SK-N-SH (cell line): ENCODE data around the gene ARAP2. TPM values are rescaled to one million over a fixed set of nuclear protein-coding genes. Genes with fewer than 3 reads are reported as not detected.

Experiments
- CTCF ChIA-PET: fragments of 300-600, 350-600 bp; formaldehyde crosslinking; extraction: SDS; loops from one replicate; lab custom pipeline; 2021; lab: Yijun Ruan, JAX
- POLR2A ChIA-PET: fragments of 350-600 bp; sonication (Branson Sonifier 250); formaldehyde crosslinking; extraction: SDS; loops from one replicate; lab custom pipeline; 2020; ENCODE audit warnings: antibody characterized with exemption, inconsistent platforms; lab: Yijun Ruan, JAX
- DNase-seq: peaks from one replicate; pipeline ENCODE4 v3.0.0; 2012
- H2AFZ ChIP-seq: fragments of 200-600 bp; sonication (generic); 2 replicates; pipeline ENCODE4 v1.8.1; 2016; ENCODE audit warnings: antibody characterized with exemption, mild to moderate bottlenecking, low read depth
- H3F3A ChIP-seq: fragments of 200-600 bp; sonication (generic); replicated peaks from 2 replicates; pipeline ENCODE3; 2016; ENCODE audit warnings: antibody characterized with exemption, mild to moderate bottlenecking; ENCODE audit not compliant: insufficient read depth
- H3K27ac ChIP-seq, 2 experiments: fragments of 200-500 bp in 1 of 2; fragments of 200-600 bp in 1 of 2; sonication (Bioruptor generic) in 1 of 2; sonication (generic), shearing (Covaris generic) in 1 of 2; 2 replicates each; pipeline versions ENCODE4 v1.5.1 to v1.6.1; 2014 to 2016; ENCODE audit warnings: low read depth in 2 of 2, inconsistent platforms in 1 of 2, low read length in 1 of 2, mild to moderate bottlenecking in 1 of 2, mixed read lengths in 1 of 2
- H3K27me3 ChIP-seq: fragments of 200-600 bp; sonication (generic), shearing (Covaris generic); 2 replicates; pipeline ENCODE4 v1.6.1; 2016; ENCODE audit warnings: mixed run types; ENCODE audit not compliant: insufficient read depth
- H3K36me3 ChIP-seq, 2 experiments: fragments of 200-500 bp in 1 of 2; fragments of 200-600 bp in 1 of 2; sonication (Bioruptor generic) in 1 of 2; sonication (generic) in 1 of 2; replicated peaks in 1 of 2; 2 replicates each; pipeline versions ENCODE3 to v1.5.1; 2014 to 2016; ENCODE audit warnings: low read length in 1 of 2, mild to moderate bottlenecking in 1 of 2; ENCODE audit not compliant: insufficient read depth in 2 of 2, control insufficient read depth in 1 of 2
- H3K4me1 ChIP-seq, 2 experiments: fragments of 200-500 bp in 1 of 2; fragments of 200-600 bp in 1 of 2; sonication (Bioruptor generic) in 1 of 2; sonication (generic), shearing (Covaris generic) in 1 of 2; 2 replicates each; pipeline versions ENCODE4 v1.5.1 to v1.6.1; 2014 to 2016; ENCODE audit warnings: low read depth in 1 of 2, low read length in 1 of 2, mixed run types in 1 of 2; ENCODE audit not compliant: insufficient read depth in 2 of 2, control insufficient read depth in 1 of 2
- H3K4me2 ChIP-seq: fragments of 200-600 bp; sonication (generic), shearing (Covaris generic); 2 replicates; pipeline ENCODE4 v1.6.1; 2017; ENCODE audit warnings: mixed run types
- H3K4me3 ChIP-seq, 2 experiments: fragments of 200-500 bp in 1 of 2; fragments of 200-600 bp in 1 of 2; sonication (Bioruptor generic) in 1 of 2; sonication (generic), shearing (Covaris generic) in 1 of 2; 2 replicates each; pipeline versions ENCODE4 v1.5.1 to v1.8.1; 2014 to 2016; ENCODE audit warnings: low read depth in 2 of 2, inconsistent platforms in 1 of 2, low read length in 1 of 2, mild to moderate bottlenecking in 1 of 2, mixed read lengths in 1 of 2, moderate library complexity in 1 of 2
- H3K79me2 ChIP-seq: fragments of 200-600 bp; sonication (generic); 2 replicates; pipeline ENCODE4 v1.8.1; 2017; ENCODE audit warnings: mild to moderate bottlenecking; ENCODE audit not compliant: insufficient read depth
- H3K9ac ChIP-seq: fragments of 200-600 bp; sonication (generic); 2 replicates; pipeline ENCODE4 v1.6.1; 2017; ENCODE audit warnings: mixed run types
- H3K9me2 ChIP-seq: fragments of 200-600 bp; sonication (generic); 2 replicates; pipeline ENCODE4 v1.6.1; 2017; ENCODE audit warnings: mixed run types
- H3K9me3 ChIP-seq: fragments of 200-600 bp; sonication (generic); 2 replicates; pipeline ENCODE4 v1.6.1; 2017; ENCODE audit warnings: mixed run types, mild to moderate bottlenecking, moderate library complexity
- H4K20me1 ChIP-seq: fragments of 200-600 bp; sonication (generic); 2 replicates; pipeline ENCODE4 v1.6.1; 2017; ENCODE audit warnings: mild to moderate bottlenecking, mixed run types; ENCODE audit not compliant: insufficient read depth
- CHD2 ChIP-seq: fragments of 150-350 bp; IDR thresholded peaks from 2 replicates; pipeline ENCODE4 v1.6.1; 2018; ENCODE audit warnings: low read length; ENCODE audit not compliant: partially characterized antibody
- ELF1 ChIP-seq: IDR thresholded peaks from 2 replicates; pipeline ENCODE4 v1.4.0; 2012
- FOXJ3 ChIP-seq: sonication (generic); formaldehyde crosslinking; IDR thresholded peaks from 2 replicates; pipeline ENCODE4 v1.5.1; 2020; ENCODE audit warnings: mild to moderate bottlenecking, missing genetic modification reagents
- FOXM1 ChIP-seq: IDR thresholded peaks from 2 replicates; pipeline ENCODE4 v1.4.0; 2012; ENCODE audit warnings: low read depth, mild to moderate bottlenecking
- GABPA ChIP-seq: IDR thresholded peaks from 2 replicates; pipeline ENCODE4 v1.4.0; 2012; ENCODE audit warnings: low read depth, mild to moderate bottlenecking
- GATA2 ChIP-seq: sonication (generic); formaldehyde crosslinking; IDR thresholded peaks from 2 replicates; pipeline ENCODE4 v1.5.0; 2020; ENCODE audit warnings: mild to moderate bottlenecking, missing genetic modification reagents
- JUND ChIP-seq: IDR thresholded peaks from 2 replicates; pipeline ENCODE4 v1.4.0; 2012
- MEF2A ChIP-seq: IDR thresholded peaks from 2 replicates; pipeline ENCODE4 v1.4.0; 2012; ENCODE audit warnings: low read depth, borderline replicate concordance
- MXI1 ChIP-seq: IDR thresholded peaks from 2 replicates; pipeline ENCODE4 v1.6.1; 2012; ENCODE audit warnings: mild to moderate bottlenecking, low read depth, low read length, improper control_type of control experiment
- POLR2AphosphoS5 ChIP-seq: IDR thresholded peaks from 2 replicates; pipeline ENCODE4 v1.6.1; 2012; ENCODE audit warnings: low read depth, low read length
- RXRA ChIP-seq: IDR thresholded peaks from 2 replicates; pipeline ENCODE4 v1.4.0; 2012; ENCODE audit warnings: low read depth, mild to moderate bottlenecking, borderline replicate concordance
- SIN3A ChIP-seq: IDR thresholded peaks from 2 replicates; pipeline ENCODE4 v1.6.1; 2012; ENCODE audit warnings: low read depth, mild to moderate bottlenecking, low read length, moderate library complexity, borderline replicate concordance
- TAF1 ChIP-seq: IDR thresholded peaks from 2 replicates; pipeline ENCODE4 v1.6.1; 2012; ENCODE audit warnings: low read depth, mild to moderate bottlenecking, low read length, moderate library complexity, borderline replicate concordance
- TCF12 ChIP-seq: IDR thresholded peaks from 2 replicates; pipeline ENCODE4 v1.4.0; 2012
- TEAD4 ChIP-seq: IDR thresholded peaks from 2 replicates; pipeline ENCODE4 v1.4.0; 2012; ENCODE audit warnings: mild to moderate bottlenecking, borderline replicate concordance; ENCODE audit not compliant: insufficient read depth
- WGBS: methylation state at CpG from one replicate; pipeline ENCODE4 v1.1.6; 2017; ENCODE audit warnings: low lambda C conversion rate; 5-methylcytosine and 5-hydroxymethylcytosine counted together
- polyA plus RNA-seq, 3 experiments: library from polyadenylated mRNA; depleted of rRNA; stranded (reverse); fragments of >200 nt; gene quantifications; 2 replicates each; pipeline ENCODE4 v1.2.3, GENCODE V29; 2012
- TF ChIP-seq, protein P1 (sequence below): fragments of 150-350 bp; IDR thresholded peaks from 2 replicates; pipeline ENCODE4 v1.6.1; 2017; ENCODE audit warnings: antibody characterized with exemption, low read length, low read depth, borderline replicate concordance
- TF ChIP-seq, protein P2 (sequence below): IDR thresholded peaks from 2 replicates; pipeline ENCODE4; 2012
- TF ChIP-seq, protein P3 (sequence below): fragments of 150-350 bp; IDR thresholded peaks from 2 replicates; pipeline ENCODE4 v1.6.1; 2016; ENCODE audit warnings: mild to moderate bottlenecking, low read depth, low read length
- TF ChIP-seq, protein P4 (sequence below): fragments of 200-600 bp; sonication (generic); IDR thresholded peaks from 2 replicates; pipeline ENCODE4 v1.6.1; 2017; ENCODE audit warnings: antibody characterized with exemption, mild to moderate bottlenecking, moderate library complexity
- TF ChIP-seq, protein P5 (sequence below): IDR thresholded peaks from 2 replicates; pipeline ENCODE4 v1.4.0; 2012; ENCODE audit warnings: low read depth

ARAP2 gene
- polyA plus RNA-seq, 1 of the 3 experiments (the other 2 are of a cell fraction): not detected

DNA sequence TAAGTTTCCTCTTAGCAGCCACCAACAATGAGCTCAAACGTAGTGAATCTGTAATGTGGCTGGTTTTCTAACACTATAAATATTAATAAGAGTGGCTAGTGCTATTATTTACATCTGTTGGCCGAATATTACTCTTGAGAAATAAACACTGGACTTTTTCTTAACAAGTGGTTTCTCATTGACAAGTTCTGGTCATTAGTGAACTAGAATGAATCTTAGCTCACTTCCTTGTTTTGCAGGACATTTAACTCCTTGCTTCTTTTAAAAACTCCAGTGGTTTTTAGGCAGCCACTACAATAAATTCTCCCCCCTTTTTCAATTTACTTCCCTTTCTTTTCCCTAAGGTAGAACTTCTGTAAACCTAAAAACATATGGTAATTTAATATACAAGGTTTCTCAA, 177.2 kb downstream of the ARAP2 start (continued):
- TF ChIP-seq GATA2 (CRISPR knock-in tag): no peak

DNA sequence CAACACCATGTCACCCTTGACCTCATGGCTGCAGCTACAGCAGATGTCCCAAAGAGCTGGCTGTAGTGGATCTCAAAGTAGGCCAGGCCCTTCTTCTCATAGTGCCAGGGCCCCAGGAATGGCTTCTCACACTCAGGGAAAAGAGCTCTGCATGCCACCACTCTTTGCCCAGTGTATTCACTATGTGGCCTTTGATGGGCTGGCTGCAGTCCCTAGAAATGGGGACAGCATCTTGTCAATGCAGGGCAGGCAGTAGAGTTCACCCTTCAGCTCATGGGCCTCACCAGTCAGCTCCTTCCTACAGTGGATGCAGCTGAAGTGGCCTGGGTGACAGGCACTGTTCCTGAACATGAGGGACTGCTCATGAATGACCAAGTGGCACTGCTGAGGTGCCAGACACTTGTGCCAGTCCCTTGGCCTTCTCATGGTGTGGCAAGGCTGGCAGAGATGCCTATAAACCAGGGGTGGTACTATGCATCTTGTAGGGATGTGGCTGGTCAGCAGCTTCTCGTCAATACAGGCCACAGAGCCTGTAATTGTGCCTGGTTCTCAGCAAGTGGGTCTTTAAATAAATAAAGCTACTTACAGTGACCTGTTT, 178.9 kb downstream of the ARAP2 start:
- no peaks in the 10 kb centered on the region for H3K9me2 ChIP-seq
- H3K9ac ChIP-seq: no peak overlapping the region
- H2AFZ ChIP-seq: no peak overlapping the region
- POLR2A ChIA-PET: no interaction called here
- no peaks in the 10 kb centered on the region for H3K4me1 ChIP-seq
- no peaks in the 10 kb centered on the region for H3K79me2 ChIP-seq
- WGBS: 6% methylated on average over 1 of the region's 1 CpG
- H3K4me3 ChIP-seq: no peak overlapping the region
- no peaks in the 10 kb centered on the region for H3K9me3 ChIP-seq
- H4K20me1 ChIP-seq: no peaks in the 10 kb centered on the region
- CTCF ChIA-PET: no interaction called here
- no peaks in the 10 kb centered on the region for H3K27me3 ChIP-seq
- H3K36me3 ChIP-seq: no peaks in the 10 kb centered on the region
- no peak overlapping the region for H3K27ac ChIP-seq
- no peaks in the 10 kb centered on the region for H3F3A ChIP-seq
- no peak for DNase-seq
- H3K4me2 ChIP-seq: no peak overlapping the region
- TF ChIP-seq ELF1 (no peak), MEF2A (no peak), SIN3A (no peak), JUND (no peak), POLR2AphosphoS5 (no peak)
- TF ChIP-seq, protein P1, sequence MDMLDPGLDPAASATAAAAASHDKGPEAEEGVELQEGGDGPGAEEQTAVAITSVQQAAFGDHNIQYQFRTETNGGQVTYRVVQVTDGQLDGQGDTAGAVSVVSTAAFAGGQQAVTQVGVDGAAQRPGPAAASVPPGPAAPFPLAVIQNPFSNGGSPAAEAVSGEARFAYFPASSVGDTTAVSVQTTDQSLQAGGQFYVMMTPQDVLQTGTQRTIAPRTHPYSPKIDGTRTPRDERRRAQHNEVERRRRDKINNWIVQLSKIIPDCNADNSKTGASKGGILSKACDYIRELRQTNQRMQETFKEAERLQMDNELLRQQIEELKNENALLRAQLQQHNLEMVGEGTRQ: no peak
- TF ChIP-seq, protein P2, sequence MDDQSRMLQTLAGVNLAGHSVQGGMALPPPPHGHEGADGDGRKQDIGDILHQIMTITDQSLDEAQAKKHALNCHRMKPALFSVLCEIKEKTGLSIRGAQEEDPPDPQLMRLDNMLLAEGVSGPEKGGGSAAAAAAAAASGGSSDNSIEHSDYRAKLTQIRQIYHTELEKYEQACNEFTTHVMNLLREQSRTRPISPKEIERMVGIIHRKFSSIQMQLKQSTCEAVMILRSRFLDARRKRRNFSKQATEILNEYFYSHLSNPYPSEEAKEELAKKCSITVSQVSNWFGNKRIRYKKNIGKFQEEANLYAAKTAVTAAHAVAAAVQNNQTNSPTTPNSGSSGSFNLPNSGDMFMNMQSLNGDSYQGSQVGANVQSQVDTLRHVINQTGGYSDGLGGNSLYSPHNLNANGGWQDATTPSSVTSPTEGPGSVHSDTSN: no peak

DNA sequence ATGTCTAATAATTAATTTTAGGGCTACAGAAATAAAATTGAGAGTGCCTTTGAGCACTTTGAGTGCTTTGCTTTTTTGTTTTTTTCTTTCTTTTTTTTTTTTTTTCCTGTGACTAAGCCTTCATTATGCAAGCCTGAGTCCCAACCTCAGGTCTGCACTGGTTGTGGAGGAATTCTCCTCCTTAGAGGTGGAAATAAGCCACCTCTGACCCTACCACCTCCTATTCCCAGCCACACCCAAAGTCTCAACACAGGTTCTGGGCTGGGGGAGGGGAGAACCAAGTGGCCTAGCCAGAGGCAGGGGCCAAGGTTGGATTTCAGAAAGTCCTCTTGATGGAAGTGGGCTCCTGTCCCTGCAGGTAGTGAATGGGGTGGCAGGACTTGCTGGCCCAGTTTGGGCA, 180.2 kb downstream of the ARAP2 start:
- Histone ChIP-seq H3K9me3 (no peaks in the 10 kb centered on the region), H3K9me2 (no peaks in the 10 kb centered on the region), H3F3A (no peaks in the 10 kb centered on the region), H3K36me3 (no peaks in the 10 kb centered on the region), H3K79me2 (no peaks in the 10 kb centered on the region), H3K27me3 (no peaks in the 10 kb centered on the region), H3K4me1 (no peaks in the 10 kb centered on the region), H2AFZ (no peak overlapping the region), H3K27ac (no peak overlapping the region), H4K20me1 (no peaks in the 10 kb centered on the region), H3K9ac (no peak overlapping the region), H3K4me3 (no peak overlapping the region), H3K4me2 (no peak overlapping the region)
- CTCF ChIA-PET: interaction anchor here (0.8 kb wide), 1 partner anchor 575 kb away, joined by 3 read pairs; no protein-coding TSS in a partner anchor
- no peak for DNase-seq
- TF ChIP-seq FOXJ3 (CRISPR knock-in tag) (no peak), RXRA (no peak), MXI1 (no peak), MEF2A (no peak), FOXM1 (no peak), GABPA (no peak), TEAD4 (no peak), TAF1 (no peak), POLR2AphosphoS5 (no peak), JUND (no peak), CHD2 (no peak), TCF12 (no peak)
- TF ChIP-seq, protein P3, sequence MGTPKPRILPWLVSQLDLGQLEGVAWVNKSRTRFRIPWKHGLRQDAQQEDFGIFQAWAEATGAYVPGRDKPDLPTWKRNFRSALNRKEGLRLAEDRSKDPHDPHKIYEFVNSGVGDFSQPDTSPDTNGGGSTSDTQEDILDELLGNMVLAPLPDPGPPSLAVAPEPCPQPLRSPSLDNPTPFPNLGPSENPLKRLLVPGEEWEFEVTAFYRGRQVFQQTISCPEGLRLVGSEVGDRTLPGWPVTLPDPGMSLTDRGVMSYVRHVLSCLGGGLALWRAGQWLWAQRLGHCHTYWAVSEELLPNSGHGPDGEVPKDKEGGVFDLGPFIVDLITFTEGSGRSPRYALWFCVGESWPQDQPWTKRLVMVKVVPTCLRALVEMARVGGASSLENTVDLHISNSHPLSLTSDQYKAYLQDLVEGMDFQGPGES: no peak
- TF ChIP-seq, protein P4, sequence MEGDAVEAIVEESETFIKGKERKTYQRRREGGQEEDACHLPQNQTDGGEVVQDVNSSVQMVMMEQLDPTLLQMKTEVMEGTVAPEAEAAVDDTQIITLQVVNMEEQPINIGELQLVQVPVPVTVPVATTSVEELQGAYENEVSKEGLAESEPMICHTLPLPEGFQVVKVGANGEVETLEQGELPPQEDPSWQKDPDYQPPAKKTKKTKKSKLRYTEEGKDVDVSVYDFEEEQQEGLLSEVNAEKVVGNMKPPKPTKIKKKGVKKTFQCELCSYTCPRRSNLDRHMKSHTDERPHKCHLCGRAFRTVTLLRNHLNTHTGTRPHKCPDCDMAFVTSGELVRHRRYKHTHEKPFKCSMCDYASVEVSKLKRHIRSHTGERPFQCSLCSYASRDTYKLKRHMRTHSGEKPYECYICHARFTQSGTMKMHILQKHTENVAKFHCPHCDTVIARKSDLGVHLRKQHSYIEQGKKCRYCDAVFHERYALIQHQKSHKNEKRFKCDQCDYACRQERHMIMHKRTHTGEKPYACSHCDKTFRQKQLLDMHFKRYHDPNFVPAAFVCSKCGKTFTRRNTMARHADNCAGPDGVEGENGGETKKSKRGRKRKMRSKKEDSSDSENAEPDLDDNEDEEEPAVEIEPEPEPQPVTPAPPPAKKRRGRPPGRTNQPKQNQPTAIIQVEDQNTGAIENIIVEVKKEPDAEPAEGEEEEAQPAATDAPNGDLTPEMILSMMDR: no peak
- TF ChIP-seq, protein P2: no peak
- TF ChIP-seq, protein P5, sequence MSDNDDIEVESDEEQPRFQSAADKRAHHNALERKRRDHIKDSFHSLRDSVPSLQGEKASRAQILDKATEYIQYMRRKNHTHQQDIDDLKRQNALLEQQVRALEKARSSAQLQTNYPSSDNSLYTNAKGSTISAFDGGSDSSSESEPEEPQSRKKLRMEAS: no peak
- POLR2A ChIA-PET: no interaction called here
